ENCODE measurements around the gene MEX3A. TPM values are rescaled to one million over a fixed set of nuclear protein-coding genes. Genes with fewer than 3 reads are reported as not detected.

The MEX3A gene
- total and polyA plus RNA-seq, 2 of the 8 experiments (the other 6 are each of a cell fraction or from before 2014, with no cell fraction given): 34.1 to 52.4 TPM

- Histone ChIP-seq H3K56ac (replicated peaks; ENCODE audit: insufficient read length, low read depth, low read length) (no peak overlapping the region), H3K4me2 (ENCODE audit: insufficient read depth in 1 of 2, low read depth in 2 of 2, low read length in 2 of 2) (no peak overlapping the region; a peak in 1 of 4 replicates), H3K9me3 (ENCODE audit: insufficient read depth in 2 of 2, low read depth in 1 of 2, low read length in 1 of 2) (no peaks in the 10 kb centered on the region), H2AK5ac (ENCODE audit: low read depth, low read length) (peak overlapping the region; percentile 17; the same call in 1 of the 2 replicates), H3K18ac (ENCODE audit: extremely low read depth, low read length) (peak overlapping the region; percentile 39; the same call in 1 of the 2 replicates), H3K79me2 (ENCODE audit: control insufficient read depth in 1 of 2, insufficient read depth in 2 of 2, low read length in 2 of 2) (peaks cover 0 to 9% of the 10 kb centered on the region in 2 experiments; a peak in 1 of 4 replicates), H4K20me1 (replicated peaks in 1 of 2; ENCODE audit: control insufficient read depth in 1 of 2, insufficient read depth in 2 of 2, low read length in 2 of 2) (peaks cover 2 to 5% of the 10 kb centered on the region in 2 experiments), H3K14ac (ENCODE audit: insufficient read length) (no peak overlapping the region), H3K23me2 (ENCODE audit: low read depth, low read length) (no peaks in the 10 kb centered on the region), H2BK15ac (ENCODE audit: low read length) (peak overlapping the region; percentile 81; the same call in 1 of the 2 replicates), H2BK20ac (ENCODE audit: low read length) (no peak overlapping the region; the same call in 1 of the 2 replicates), H2BK120ac (replicated peaks; ENCODE audit: low read depth, low read length) (no peak overlapping the region), H3K4ac (replicated peaks; ENCODE audit: insufficient read length, low read depth, low read length) (no peak overlapping the region), H3K23ac (ENCODE audit: insufficient read length) (no peak overlapping the region), H3K36me3 (ENCODE audit: control insufficient read depth in 2 of 4, insufficient read depth in 4 of 4, low read length in 3 of 4) (no peaks in the 10 kb centered on the region), H4K91ac (replicated peaks; ENCODE audit: insufficient read length, low read length) (no peak overlapping the region), H3K27me3 (replicated peaks in 1 of 4; ENCODE audit: control insufficient read depth in 3 of 4, extremely low read depth in 1 of 4, insufficient read depth in 3 of 4, low read length in 3 of 4) (no peaks in the 10 kb centered on the region), H3K4me3 (ENCODE audit: extremely low read depth in 1 of 4, insufficient read depth in 2 of 4, low read depth in 3 of 4, low read length in 4 of 4) (no peak overlapping the region; a peak in 1 of 8 replicates), H3K79me1 (ENCODE audit: low read depth, low read length) (peaks cover 3% of the 10 kb centered on the region; the same call in 1 of the 2 replicates), H2AFZ (ENCODE audit: low read length) (no peak overlapping the region), H4K8ac (ENCODE audit: extremely low read depth, insufficient read depth, low read length) (no peak overlapping the region), H2BK5ac (ENCODE audit: low read depth, low read length) (peak overlapping the region; percentile 76), H3K27ac (ENCODE audit: low read depth, low read length) (no peak overlapping the region), H3K9ac (replicated peaks in 1 of 4; ENCODE audit: extremely low read depth in 1 of 4, low read depth in 3 of 4, low read length in 3 of 4) (no peak overlapping the region), H3K4me1 (replicated peaks in 1 of 4; ENCODE audit: control insufficient read depth in 3 of 4, insufficient read depth in 4 of 4, low read length in 3 of 4) (peaks cover 9 to 39% (median 26%) of the 10 kb centered on the region in 4 experiments), H4K5ac (ENCODE audit: insufficient read length, low read depth, low read length) (no peak overlapping the region), H2BK12ac (ENCODE audit: low read depth, low read length) (peak overlapping the region; percentile 98)
- 88% methylated on average over 17 of the region's 17 CpGs; no CpG with 5 or more reads in 1 of the 2 experiments for WGBS, 2 experiments (ENCODE audit: extremely low coverage in 1 of 2, insufficient coverage in 1 of 2, insufficient read length in 1 of 2, insufficient replicate concordance in 2 of 2, low coverage in 1 of 2, low lambda C conversion rate in 2 of 2, missing lambda C conversion rate in 1 of 2)
- FAIRE-seq: no peak
- DNase-seq (ENCODE audit: low read depth in 1 of 2, low spot score in 2 of 2): no peak
- TF ChIP-seq MAX (IDR thresholded peaks at IDR 0.05) (0 out of 2 replicates have a peak, but pooled peaks have one; percentile 24), TBP (IDR thresholded peaks at IDR 0.05; ENCODE audit: low read depth, low read length) (0 out of 2 replicates have a peak, but pooled peaks have one; percentile 21), KDM1A (IDR thresholded peaks at IDR 0.05; ENCODE audit: borderline replicate concordance, low read length) (no peak)
- CTCF ChIA-PET (ENCODE audit: partially characterized antibody): interaction anchor here (0.6 to 42.4 kb wide), 13 partner anchors 8 to 182 kb away, joined by 3 to 1994 read pairs (median 4); partner anchors contain the start of genes BGLAP, LMNA, MEX3A and PAQR6
- POLR2A ChIA-PET (ENCODE audit: partially characterized antibody): interaction anchor here (0.6 to 28.0 kb wide), 5 partner anchors 10 to 185 kb away, joined by 3 to 763 read pairs (median 4); partner anchors contain the start of genes LMNA and MEX3A
Measured at GRCh38 chr1:156124557-156125483, 42.6 kb upstream of the MEX3A start.

Data from H1 (cell line).